D721Med (cell line): Measurements from ENCODE around the gene BBX.
A peak's percentile ranks its signal among the peaks of the same experiment; 100 is the strongest.

ENCODE experiments used
- DNase-seq: peaks from one replicate; pipeline ENCODE4 v3.0.0; 2011; ENCODE audit warnings: low spot score; ENCODE audit not compliant: insufficient read length
- FAIRE-seq: peaks from 2 replicates; lab custom pipeline; 2011; peaks lifted over from hg19 to GRCh38; lab: Jason Lieb, UNC
- TF ChIP-seq, protein P1 (sequence below): IDR thresholded peaks from 2 replicates; pipeline ENCODE4 v1.5.1; 2012; ENCODE audit warnings: mild to moderate bottlenecking, control low read depth; ENCODE audit not compliant: insufficient read depth; ENCODE audit errors: missing control alignments

BBX gene

DNA sequence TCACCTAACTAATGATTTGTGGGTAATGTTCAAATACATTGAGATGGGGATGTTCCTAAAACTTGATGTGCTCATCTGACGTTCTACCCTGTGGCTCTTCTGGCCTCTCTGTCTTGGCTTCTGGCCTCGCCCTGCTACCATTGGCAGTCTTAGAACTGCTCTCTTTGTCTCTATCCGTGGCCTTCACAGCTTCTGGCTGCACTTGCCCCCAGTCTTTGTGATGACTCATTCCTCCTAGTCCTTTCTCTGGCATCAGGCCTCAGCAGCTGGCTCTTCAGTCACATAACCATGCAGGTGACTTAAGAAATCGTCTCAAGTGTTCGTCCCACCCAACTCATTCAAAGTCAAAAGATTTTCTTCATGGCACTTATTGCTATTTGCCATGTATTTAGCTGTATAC is 188.1 kb downstream of the BBX start:
- TF ChIP-seq, protein P1, sequence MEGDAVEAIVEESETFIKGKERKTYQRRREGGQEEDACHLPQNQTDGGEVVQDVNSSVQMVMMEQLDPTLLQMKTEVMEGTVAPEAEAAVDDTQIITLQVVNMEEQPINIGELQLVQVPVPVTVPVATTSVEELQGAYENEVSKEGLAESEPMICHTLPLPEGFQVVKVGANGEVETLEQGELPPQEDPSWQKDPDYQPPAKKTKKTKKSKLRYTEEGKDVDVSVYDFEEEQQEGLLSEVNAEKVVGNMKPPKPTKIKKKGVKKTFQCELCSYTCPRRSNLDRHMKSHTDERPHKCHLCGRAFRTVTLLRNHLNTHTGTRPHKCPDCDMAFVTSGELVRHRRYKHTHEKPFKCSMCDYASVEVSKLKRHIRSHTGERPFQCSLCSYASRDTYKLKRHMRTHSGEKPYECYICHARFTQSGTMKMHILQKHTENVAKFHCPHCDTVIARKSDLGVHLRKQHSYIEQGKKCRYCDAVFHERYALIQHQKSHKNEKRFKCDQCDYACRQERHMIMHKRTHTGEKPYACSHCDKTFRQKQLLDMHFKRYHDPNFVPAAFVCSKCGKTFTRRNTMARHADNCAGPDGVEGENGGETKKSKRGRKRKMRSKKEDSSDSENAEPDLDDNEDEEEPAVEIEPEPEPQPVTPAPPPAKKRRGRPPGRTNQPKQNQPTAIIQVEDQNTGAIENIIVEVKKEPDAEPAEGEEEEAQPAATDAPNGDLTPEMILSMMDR: no peak
- no peak for DNase-seq
- FAIRE-seq: no peak

DNA sequence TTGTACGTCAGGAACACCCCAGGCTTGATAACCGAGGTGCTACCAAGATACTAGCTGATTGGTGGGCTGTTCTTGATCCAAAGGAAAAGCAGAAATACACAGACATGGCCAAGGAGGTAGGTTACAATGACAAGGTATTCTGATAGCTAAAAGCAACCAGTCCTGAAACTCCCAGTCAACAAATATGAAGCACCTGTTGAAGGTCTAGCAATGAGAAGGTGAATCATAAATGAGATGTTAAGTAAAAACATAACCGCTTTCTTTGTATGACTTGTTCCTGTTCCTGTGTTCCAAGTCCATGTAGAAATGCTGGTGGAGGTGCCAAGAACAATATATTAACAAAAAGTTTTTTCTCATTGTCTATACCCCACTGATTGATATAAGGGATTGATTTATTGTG is 194.0 kb downstream of the BBX start:
- FAIRE-seq: no peak
- TF ChIP-seq, protein P1: no peak
- DNase-seq: no peak

DNA sequence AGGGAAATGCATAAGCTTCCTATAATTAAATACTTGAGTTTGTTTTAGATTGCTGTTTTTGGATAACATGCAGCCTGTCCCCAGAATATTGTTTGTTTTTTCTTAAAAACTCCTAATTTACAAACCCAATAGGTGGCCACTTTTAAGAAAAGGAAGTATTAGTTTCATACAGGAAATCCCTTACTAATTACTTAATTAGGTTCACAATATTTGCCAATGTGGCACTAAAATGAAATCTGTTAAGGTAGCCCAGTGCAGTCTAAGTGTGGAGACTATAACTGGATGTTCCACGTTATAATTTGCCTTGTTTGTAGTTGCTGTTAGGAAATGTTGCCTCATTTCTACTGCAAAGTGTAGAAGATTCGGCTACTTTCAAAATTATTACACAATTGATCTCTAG is 195.8 kb downstream of the BBX start:
- no peak for DNase-seq
- TF ChIP-seq, protein P1: no peak
- peak; percentile 66 for FAIRE-seq

DNA sequence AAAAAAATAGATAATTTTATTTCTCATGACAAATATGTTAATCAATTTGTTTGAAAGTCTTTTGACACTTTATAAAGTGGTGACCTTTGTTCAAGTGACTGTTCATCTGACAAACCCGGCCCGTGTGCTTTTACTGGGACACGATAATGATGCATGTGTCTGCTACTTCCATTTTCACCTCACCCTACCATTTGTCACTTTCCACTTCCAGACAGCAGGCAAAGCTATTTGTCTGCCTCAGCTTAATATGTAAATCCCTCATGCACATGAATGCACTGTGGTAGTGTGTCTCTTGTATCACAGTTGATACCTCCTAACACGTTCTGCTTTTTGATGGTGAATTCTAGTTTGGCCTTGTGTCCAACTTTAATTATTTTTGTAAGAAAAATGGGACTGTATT is 204.3 kb downstream of the BBX start:
- DNase-seq (no peak), FAIRE-seq (no peak)
- TF ChIP-seq, protein P1: no peak

DNA sequence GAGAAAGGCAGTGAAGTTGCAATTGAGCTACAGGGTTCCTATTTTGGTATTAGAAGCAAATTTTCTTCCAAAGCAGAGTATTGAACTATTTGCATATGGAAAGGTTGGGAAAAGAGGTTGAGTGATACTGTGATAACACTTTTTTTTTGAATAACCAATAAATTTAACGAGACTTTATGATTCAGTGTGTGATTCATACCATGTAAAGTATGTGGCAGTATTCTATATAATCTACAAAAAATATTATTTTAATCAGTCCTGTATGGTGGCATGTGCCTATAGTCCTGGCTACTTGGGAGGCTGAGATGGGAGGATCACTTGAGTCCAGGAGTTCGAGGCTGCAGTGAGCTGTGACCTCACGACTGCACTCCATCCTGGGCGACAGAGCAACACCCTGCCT is 206.9 kb downstream of the BBX start:
- FAIRE-seq (no peak), DNase-seq (no peak)
- TF ChIP-seq, protein P1: no peak

DNA sequence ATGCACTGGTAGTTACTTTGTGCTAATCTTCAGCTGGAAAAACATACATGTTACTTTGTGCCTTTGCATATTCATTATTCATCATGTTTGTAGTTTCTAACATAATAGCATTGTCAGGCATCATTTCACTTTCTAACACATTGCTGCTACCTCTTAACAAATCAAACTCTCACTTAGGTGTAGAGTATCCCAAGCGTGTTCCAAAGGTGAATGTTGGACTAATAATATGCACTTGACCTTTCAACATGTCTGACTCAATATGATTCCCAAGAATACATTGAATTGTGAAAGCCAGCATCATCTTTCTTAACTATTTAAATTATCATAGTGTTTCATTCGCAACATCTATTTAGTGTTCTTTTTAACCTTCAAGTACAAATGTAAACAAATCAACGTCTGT is 211.6 kb downstream of the BBX start:
- TF ChIP-seq, protein P1: no peak
- DNase-seq (no peak), FAIRE-seq (no peak)

DNA sequence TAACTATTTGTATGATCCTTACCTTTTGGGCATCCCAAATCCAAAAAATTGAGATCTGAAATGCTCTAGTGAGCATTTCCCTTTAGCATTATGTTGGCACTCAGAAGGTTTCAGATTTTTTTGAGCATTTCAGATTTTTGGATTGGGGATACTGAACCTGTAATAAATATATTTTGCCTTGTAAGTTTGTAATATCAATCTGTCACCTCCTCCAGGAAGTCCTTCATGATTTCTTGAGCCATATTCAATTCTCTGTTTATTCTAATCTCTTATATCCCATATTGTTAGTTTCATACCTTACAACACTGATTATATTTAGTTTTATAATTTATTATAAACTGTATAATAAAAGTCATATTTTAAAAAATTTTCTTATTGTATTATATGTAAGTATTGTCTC is 215.2 kb downstream of the BBX start:
- DNase-seq: no peak
- TF ChIP-seq, protein P1: no peak
- no peak for FAIRE-seq
